ENCODE measurements around the gene GNA14.

GNA14 gene

GRCh38 chr9:77531400-77531799 lies 116.7 kb downstream of the GNA14 start:
- H3K27ac ChIP-seq (ENCODE audit: low read length), result no peak overlapping the region
- H3K9me3 ChIP-seq (ENCODE audit: control insufficient read depth in 1 of 2, low read length in 2 of 2), result no peaks in the 10 kb centered on the region
- H3K27me3 ChIP-seq (ENCODE audit: low read depth, low read length), result no peaks in the 10 kb centered on the region
- H3K36me3 ChIP-seq (ENCODE audit: control insufficient read depth in 1 of 2, insufficient read depth in 2 of 2, low read length in 2 of 2), result no peaks in the 10 kb centered on the region
- no peak overlapping the region for H3K4me3 ChIP-seq (ENCODE audit: low read depth in 1 of 2, low read length in 2 of 2)
- no peaks in the 10 kb centered on the region for H3K4me1 ChIP-seq (ENCODE audit: control insufficient read depth in 1 of 2, insufficient read depth in 2 of 2, low read length in 2 of 2)

- no peaks in the 10 kb centered on the region for H3K9me3 ChIP-seq (ENCODE audit: control insufficient read depth in 1 of 2, low read length in 2 of 2)
- H3K4me3 ChIP-seq (ENCODE audit: low read depth in 1 of 2, low read length in 2 of 2), result no peak overlapping the region
- H3K36me3 ChIP-seq (ENCODE audit: control insufficient read depth in 1 of 2, insufficient read depth in 2 of 2, low read length in 2 of 2), result no peaks in the 10 kb centered on the region
- H3K27me3 ChIP-seq (ENCODE audit: low read depth, low read length), result no peaks in the 10 kb centered on the region
- H3K27ac ChIP-seq (ENCODE audit: low read length), result no peak overlapping the region
- H3K4me1 ChIP-seq (ENCODE audit: control insufficient read depth in 1 of 2, insufficient read depth in 2 of 2, low read length in 2 of 2), result peaks cover 0 to 9% of the 10 kb centered on the region in 2 donors
These were observed 124.2 kb downstream of the GNA14 start for GRCh38 chr9:77523891-77524290.

GRCh38 chr9:77521091-77521490 lies 127.0 kb downstream of the GNA14 start:
- H3K27me3 ChIP-seq (ENCODE audit: low read depth, low read length), result no peaks in the 10 kb centered on the region
- peaks cover 0 to 9% of the 10 kb centered on the region in 2 donors for H3K4me1 ChIP-seq (ENCODE audit: control insufficient read depth in 1 of 2, insufficient read depth in 2 of 2, low read length in 2 of 2)
- no peaks in the 10 kb centered on the region for H3K9me3 ChIP-seq (ENCODE audit: control insufficient read depth in 1 of 2, low read length in 2 of 2)
- H3K36me3 ChIP-seq (ENCODE audit: control insufficient read depth in 1 of 2, insufficient read depth in 2 of 2, low read length in 2 of 2), result no peaks in the 10 kb centered on the region
- H3K4me3 ChIP-seq (ENCODE audit: low read depth in 1 of 2, low read length in 2 of 2), result no peak overlapping the region
- no peak overlapping the region for H3K27ac ChIP-seq (ENCODE audit: low read length)

DNA sequence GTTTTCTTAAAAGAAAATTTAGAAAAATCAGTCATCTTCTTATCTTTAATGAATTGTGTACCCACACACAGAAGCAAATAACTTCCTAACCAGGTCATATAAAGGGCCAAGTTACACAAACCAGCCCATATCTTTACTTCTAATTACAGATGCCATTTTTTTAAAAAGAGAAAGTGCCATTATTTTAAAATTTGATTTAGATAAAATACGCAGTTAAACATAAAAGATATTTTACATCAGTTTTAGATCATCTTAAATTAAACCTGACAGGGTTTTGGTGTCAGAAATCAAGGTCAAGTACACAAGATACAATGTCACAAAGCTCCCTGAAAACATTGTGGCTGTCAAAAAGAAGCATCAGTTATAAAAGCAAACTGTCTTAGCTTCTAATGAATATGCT lies 129.4 kb downstream of the GNA14 start:
- peaks cover 0 to 9% of the 10 kb centered on the region in 2 donors for H3K4me1 ChIP-seq (ENCODE audit: control insufficient read depth in 1 of 2, insufficient read depth in 2 of 2, low read length in 2 of 2)
- no peaks in the 10 kb centered on the region for H3K9me3 ChIP-seq (ENCODE audit: control insufficient read depth in 1 of 2, low read length in 2 of 2)
- no peaks in the 10 kb centered on the region for H3K27me3 ChIP-seq (ENCODE audit: low read depth, low read length)
- no peak overlapping the region for H3K4me3 ChIP-seq (ENCODE audit: low read depth in 1 of 2, low read length in 2 of 2)
- no peaks in the 10 kb centered on the region for H3K36me3 ChIP-seq (ENCODE audit: control insufficient read depth in 1 of 2, insufficient read depth in 2 of 2, low read length in 2 of 2)
- H3K27ac ChIP-seq (ENCODE audit: low read length), result no peak overlapping the region

- H3K27ac ChIP-seq (ENCODE audit: low read length), result no peak overlapping the region
- no peak overlapping the region for H3K4me3 ChIP-seq (ENCODE audit: low read depth in 1 of 2, low read length in 2 of 2)
- H3K9me3 ChIP-seq (ENCODE audit: control insufficient read depth in 1 of 2, low read length in 2 of 2), result no peaks in the 10 kb centered on the region
- H3K27me3 ChIP-seq (ENCODE audit: low read depth, low read length), result no peaks in the 10 kb centered on the region
- peaks cover 0 to 6% of the 10 kb centered on the region in 2 donors for H3K4me1 ChIP-seq (ENCODE audit: control insufficient read depth in 1 of 2, insufficient read depth in 2 of 2, low read length in 2 of 2)
- no peaks in the 10 kb centered on the region for H3K36me3 ChIP-seq (ENCODE audit: control insufficient read depth in 1 of 2, insufficient read depth in 2 of 2, low read length in 2 of 2)
These were observed 131.3 kb downstream of the GNA14 start for GRCh38 chr9:77516781-77517180.

DNA sequence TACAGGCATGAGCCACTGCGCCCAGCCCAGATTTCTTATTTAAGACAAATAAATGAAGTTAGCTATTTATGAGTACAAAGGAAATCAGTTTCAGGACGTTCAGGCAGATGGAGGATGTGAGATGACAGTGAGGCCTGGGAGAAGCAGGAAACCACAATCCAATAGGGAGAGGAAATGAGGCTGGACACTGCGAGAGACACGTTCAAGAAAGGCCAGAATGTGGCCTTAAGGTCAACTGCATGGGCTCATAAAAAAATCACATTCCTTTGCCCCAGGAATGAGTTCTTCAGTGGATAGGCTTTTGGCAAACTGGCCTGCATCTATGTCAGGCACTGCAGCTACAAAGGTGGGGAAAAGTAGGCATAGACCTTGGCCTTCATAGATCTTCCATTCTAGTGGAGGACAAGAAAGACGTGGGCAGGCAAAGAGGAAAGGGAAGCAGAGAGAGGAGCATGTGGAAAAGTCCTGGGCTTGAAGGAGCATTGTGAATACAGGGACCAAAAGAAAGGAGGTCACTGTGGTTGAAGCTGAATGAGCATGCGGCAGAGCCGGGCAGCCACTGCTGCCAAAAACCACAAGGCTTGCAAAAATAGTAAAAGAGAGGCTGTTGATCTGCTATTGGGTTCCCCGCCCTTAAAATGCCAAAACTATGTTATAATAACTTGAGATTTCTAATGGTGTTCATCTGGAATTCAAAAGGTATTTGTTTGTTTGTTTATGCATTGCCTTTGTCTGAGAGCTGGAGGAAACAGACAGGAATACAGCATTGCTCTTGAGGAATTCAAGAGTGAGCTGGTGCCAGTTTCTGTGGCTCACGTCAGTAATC lies 133.0 kb downstream of the GNA14 start:
- Histone ChIP-seq H3K27ac (ENCODE audit: low read length) (no peak overlapping the region), H3K27me3 (ENCODE audit: low read depth, low read length) (no peaks in the 10 kb centered on the region), H3K4me1 (ENCODE audit: control insufficient read depth in 1 of 2, insufficient read depth in 2 of 2, low read length in 2 of 2) (no peaks in the 10 kb centered on the region), H3K9me3 (ENCODE audit: control insufficient read depth in 1 of 2, low read length in 2 of 2) (no peaks in the 10 kb centered on the region), H3K4me3 (ENCODE audit: low read depth in 1 of 2, low read length in 2 of 2) (no peak overlapping the region), H3K36me3 (ENCODE audit: control insufficient read depth in 1 of 2, insufficient read depth in 2 of 2, low read length in 2 of 2) (no peaks in the 10 kb centered on the region)

GRCh38 chr9:77513457-77513856 lies 134.7 kb downstream of the GNA14 start:
- Histone ChIP-seq H3K4me3 (ENCODE audit: low read depth in 1 of 2, low read length in 2 of 2) (no peak overlapping the region), H3K4me1 (ENCODE audit: control insufficient read depth in 1 of 2, insufficient read depth in 2 of 2, low read length in 2 of 2) (no peaks in the 10 kb centered on the region), H3K27me3 (ENCODE audit: low read depth, low read length) (no peaks in the 10 kb centered on the region), H3K9me3 (ENCODE audit: control insufficient read depth in 1 of 2, low read length in 2 of 2) (no peaks in the 10 kb centered on the region), H3K27ac (ENCODE audit: low read length) (no peak overlapping the region), H3K36me3 (ENCODE audit: control insufficient read depth in 1 of 2, insufficient read depth in 2 of 2, low read length in 2 of 2) (no peaks in the 10 kb centered on the region)

- Histone ChIP-seq H3K9me3 (ENCODE audit: control insufficient read depth in 1 of 2, low read length in 2 of 2) (no peaks in the 10 kb centered on the region), H3K36me3 (ENCODE audit: control insufficient read depth in 1 of 2, insufficient read depth in 2 of 2, low read length in 2 of 2) (no peaks in the 10 kb centered on the region), H3K4me1 (ENCODE audit: control insufficient read depth in 1 of 2, insufficient read depth in 2 of 2, low read length in 2 of 2) (no peaks in the 10 kb centered on the region), H3K4me3 (ENCODE audit: low read depth in 1 of 2, low read length in 2 of 2) (no peak overlapping the region), H3K27me3 (ENCODE audit: low read depth, low read length) (no peaks in the 10 kb centered on the region), H3K27ac (ENCODE audit: low read length) (no peak overlapping the region)
These were observed 135.2 kb downstream of the GNA14 start for GRCh38 chr9:77512876-77513275.

- Histone ChIP-seq H3K4me3 (ENCODE audit: low read depth in 1 of 2, low read length in 2 of 2) (no peak overlapping the region), H3K9me3 (ENCODE audit: control insufficient read depth in 1 of 2, low read length in 2 of 2) (no peaks in the 10 kb centered on the region), H3K27me3 (ENCODE audit: low read depth, low read length) (no peaks in the 10 kb centered on the region), H3K36me3 (ENCODE audit: control insufficient read depth in 1 of 2, insufficient read depth in 2 of 2, low read length in 2 of 2) (no peaks in the 10 kb centered on the region), H3K27ac (ENCODE audit: low read length) (no peak overlapping the region), H3K4me1 (ENCODE audit: control insufficient read depth in 1 of 2, insufficient read depth in 2 of 2, low read length in 2 of 2) (no peaks in the 10 kb centered on the region)
These were observed 136.6 kb downstream of the GNA14 start for GRCh38 chr9:77511525-77511924.

- no peaks in the 10 kb centered on the region for H3K4me1 ChIP-seq (ENCODE audit: control insufficient read depth in 1 of 2, insufficient read depth in 2 of 2, low read length in 2 of 2)
- no peaks in the 10 kb centered on the region for H3K36me3 ChIP-seq (ENCODE audit: control insufficient read depth in 1 of 2, insufficient read depth in 2 of 2, low read length in 2 of 2)
- no peaks in the 10 kb centered on the region for H3K9me3 ChIP-seq (ENCODE audit: control insufficient read depth in 1 of 2, low read length in 2 of 2)
- H3K27me3 ChIP-seq (ENCODE audit: low read depth, low read length), result no peaks in the 10 kb centered on the region
- H3K4me3 ChIP-seq (ENCODE audit: low read depth in 1 of 2, low read length in 2 of 2), result no peak overlapping the region
- no peak overlapping the region for H3K27ac ChIP-seq (ENCODE audit: low read length)
These were observed 137.5 kb downstream of the GNA14 start for GRCh38 chr9:77510666-77511065.

GRCh38 chr9:77508396-77508795 lies 139.7 kb downstream of the GNA14 start:
- Histone ChIP-seq H3K27ac (ENCODE audit: low read length) (no peak overlapping the region), H3K36me3 (ENCODE audit: control insufficient read depth in 1 of 2, insufficient read depth in 2 of 2, low read length in 2 of 2) (no peaks in the 10 kb centered on the region)

More at GRCh38 chr9:77508396-77508795, 139.7 kb downstream of the GNA14 start:
- H3K4me3 ChIP-seq (ENCODE audit: low read depth in 1 of 2, low read length in 2 of 2), result no peak overlapping the region
- H3K27me3 ChIP-seq (ENCODE audit: low read depth, low read length), result no peaks in the 10 kb centered on the region
- H3K4me1 ChIP-seq (ENCODE audit: control insufficient read depth in 1 of 2, insufficient read depth in 2 of 2, low read length in 2 of 2), result peaks cover 0 to 4% of the 10 kb centered on the region in 2 donors
- H3K9me3 ChIP-seq (ENCODE audit: control insufficient read depth in 1 of 2, low read length in 2 of 2), result no peaks in the 10 kb centered on the region

All from muscle layer of duodenum (tissue), 2 donors.